Psoas muscle (tissue), 8 donors: ENCODE measurements around the gene CARMIL1. TPM values are rescaled to one million over a fixed set of nuclear protein-coding genes. Genes with fewer than 3 reads are reported as not detected.

ENCODE experiments used
- ATAC-seq, 4 donors: fragments of 200-7000 bp; cut with Tn5 transposase; one replicate each; pipeline ENCODE4 v1.9.1; 2020; ENCODE audit warnings: moderate library complexity in 3 of 4, mild to moderate bottlenecking in 2 of 4
- DNase-seq, 2 donors: peaks; one replicate each; pipeline ENCODE4 v3.0.0-alpha.2; 2020
- H3K27ac ChIP-seq: fragments of 200-600 bp; one replicate; pipeline ENCODE4 v1.8.0; 2022
- H3K27me3 ChIP-seq, 3 donors: fragments of 200-600 bp in 1 of 3; one replicate each; pipeline versions ENCODE4 v1.6.1 to v1.8.0; 2013 to 2022; ENCODE audit warnings: low read length in 2 of 3, mild to moderate bottlenecking in 2 of 3, moderate library complexity in 1 of 3; ENCODE audit not compliant: insufficient read depth in 3 of 3
- H3K36me3 ChIP-seq, 2 donors: fragments of 200-600 bp in 1 of 2; one replicate each; pipeline versions ENCODE4 v1.6.1 to v1.8.0; 2013 to 2022; ENCODE audit warnings: low read depth in 1 of 2, mild to moderate bottlenecking in 1 of 2, moderate library complexity in 1 of 2; ENCODE audit not compliant: insufficient read depth in 1 of 2
- H3K4me1 ChIP-seq: fragments of 200-600 bp; one replicate; pipeline ENCODE4 v1.8.0; 2022
- H3K4me3 ChIP-seq: fragments of 200-600 bp; one replicate; pipeline ENCODE4 v1.8.0; 2022; ENCODE audit warnings: mild to moderate bottlenecking
- H3K9me3 ChIP-seq: fragments of 200-600 bp; one replicate; pipeline ENCODE4 v1.8.0; 2022
- CTCF ChIP-seq: fragments of 200-600 bp; IDR thresholded peaks from one replicate; pipeline ENCODE4 v1.8.0; 2022; ENCODE audit warnings: antibody characterized with exemption
- WGBS, 3 donors: extraction: QIAGEN DNeasy Blood & Tissue Kit; methylation state at CpG; one replicate each; pipeline versions ENCODE4 v1.1.6 to v1.1.7; 2013; 5-methylcytosine and 5-hydroxymethylcytosine counted together
- intact Hi-C, 2 donors: fragments of 100-400 bp; cut with DNase I; formaldehyde crosslinking; loops; one replicate each; pipeline versions ENCODE4 v1.11.0 to v1.14.2; 2022
- polyA plus RNA-seq, 3 donors: library from polyadenylated mRNA; stranded (reverse); fragments of 200-250 nt; gene quantifications; one replicate each; pipeline ENCODE4 v1.2.3, GENCODE V29; 2013
- total RNA-seq, 4 donors: library from RNA; stranded (reverse); fragmentation: NEBNext Ultra II Directional in 2 of 4; extraction: Animal tissue kit (Norgen Biotek cat#: 25700) in 2 of 4; gene quantifications; one replicate each; pipeline versions ENCODE4 v1.2.1 to v1.2.4, GENCODE V29; 2021 to 2023
- donor health status: healthy with polysubstance abuse.
- donor health status: DM: no; HTN: no; CAD: no; lungs with moderate emphysema.
- donor health status: Bipolar disorder and iron deficiency.
- donor health status: healthy.
- donor health status: DM: yes; HTN: yes; CAD: no.
- donor health status: DM: no; HTN: no; CAD: no.
- donor health status: DM: no; HTN: no; CAD: no.
- donor health status: DM: yes; HTN: yes; CAD: no.

CARMIL1 gene
- total and polyA plus RNA-seq, 7 donors, result 0.11 to 1.0 (median 0.76) TPM

GRCh38 chr6:25290306-25291060 lies 11.3 kb downstream of the CARMIL1 start:
- no peak for TF ChIP-seq CTCF
- no peak for ATAC-seq

GRCh38 chr6:25292384-25292783 lies 13.2 kb downstream of the CARMIL1 start:
- no peaks in the 10 kb centered on the region for H3K9me3 ChIP-seq
- TF ChIP-seq CTCF, result no peak
- DNase-seq (no peak), ATAC-seq (no peak)
- WGBS, 3 donors, result 69 to 71% (median 70%) methylated on average over 4 of the region's 4 CpGs
- no peaks in the 10 kb centered on the region for H3K27me3 ChIP-seq
- H3K27ac ChIP-seq, result no peak overlapping the region
- H3K4me3 ChIP-seq, result no peak overlapping the region
- H3K4me1 ChIP-seq, result no peaks in the 10 kb centered on the region
- intact Hi-C loops, result no loop called here
- no peaks in the 10 kb centered on the region for H3K36me3 ChIP-seq

More at GRCh38 chr6:25290306-25291060, 11.3 kb downstream of the CARMIL1 start:
- Histone ChIP-seq H3K9me3 (no peaks in the 10 kb centered on the region), H3K36me3 (no peaks in the 10 kb centered on the region), H3K27me3 (no peaks in the 10 kb centered on the region), H3K4me1 (no peaks in the 10 kb centered on the region), H3K4me3 (no peak overlapping the region), H3K27ac (no peak overlapping the region)
- intact Hi-C loops, result no loop called here
- 79 to 87% (median 87%) methylated on average over 5 of the region's 5 CpGs for WGBS, 3 donors
- DNase-seq, result no peak

- no peaks in the 10 kb centered on the region for H3K27me3 ChIP-seq
- no peak for DNase-seq
- ATAC-seq, result no peak
- H3K4me3 ChIP-seq, result no peak overlapping the region
- 68 to 84% (median 75%) methylated on average over 1 of the region's 1 CpG for WGBS, 3 donors
- H3K27ac ChIP-seq, result no peak overlapping the region
- H3K9me3 ChIP-seq, result no peaks in the 10 kb centered on the region
- H3K36me3 ChIP-seq, result no peaks in the 10 kb centered on the region
- no peak for TF ChIP-seq CTCF
- H3K4me1 ChIP-seq, result no peaks in the 10 kb centered on the region
- intact Hi-C loops, result no loop called here
These were observed 16.5 kb downstream of the CARMIL1 start for GRCh38 chr6:25295651-25296050.

GRCh38 chr6:25296217-25296905 lies 17.2 kb downstream of the CARMIL1 start:
- Histone ChIP-seq H3K27ac (no peak overlapping the region), H3K27me3 (no peaks in the 10 kb centered on the region), H3K4me3 (no peak overlapping the region), H3K9me3 (no peaks in the 10 kb centered on the region), H3K4me1 (no peaks in the 10 kb centered on the region), H3K36me3 (no peaks in the 10 kb centered on the region)
- no peak for DNase-seq
- WGBS, 3 donors, result 61 to 78% (median 67%) methylated on average over 2 of the region's 2 CpGs
- TF ChIP-seq CTCF, result no peak
- no peak for ATAC-seq
- intact Hi-C loops, result no loop called here
